NCI-H226 (cell line): ENCODE results near the gene MATR3.

Experiments
- DNase-seq: peaks from one replicate; pipeline ENCODE4 v3.0.0-alpha.2; 2015

Gene MATR3

DNA sequence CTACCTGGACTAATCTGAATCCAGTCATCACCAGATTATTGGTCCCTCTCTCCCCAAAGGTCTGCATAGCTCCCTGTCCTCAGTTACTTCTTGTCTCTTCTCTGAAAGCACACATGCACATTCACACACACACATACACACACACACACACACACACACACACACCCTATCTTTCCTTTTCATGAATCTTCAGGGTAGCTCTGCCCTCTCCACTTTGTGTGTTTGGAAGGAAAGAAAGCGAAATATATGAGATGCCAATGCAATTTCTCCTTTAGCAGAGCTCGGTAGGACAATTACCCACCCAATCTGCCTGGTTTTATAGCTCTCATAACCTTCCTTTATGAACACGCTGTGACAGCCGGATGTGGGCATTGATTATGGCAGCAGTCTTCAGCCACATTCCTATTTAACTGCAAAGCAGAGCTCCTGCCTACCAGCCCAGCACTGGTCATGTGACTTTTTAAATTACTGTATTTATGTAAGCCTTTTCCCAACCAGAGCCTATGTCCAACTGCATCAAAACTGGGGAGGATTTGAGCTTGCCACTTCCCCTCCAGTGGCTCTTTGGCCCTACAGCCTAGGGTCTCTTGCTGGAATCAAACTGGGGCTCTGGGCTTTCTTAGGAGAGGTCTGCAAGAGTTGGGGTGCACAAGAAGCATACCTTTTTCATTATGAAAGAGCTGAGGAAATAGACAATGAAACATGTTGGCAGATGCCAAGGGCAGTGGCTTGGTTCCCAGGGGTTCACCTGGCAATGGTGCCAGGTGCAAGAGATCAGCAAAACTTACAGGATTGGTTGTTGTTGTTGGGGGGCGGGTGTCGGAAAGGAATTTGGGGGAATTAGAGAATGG lies 20.8 kb upstream of the MATR3 start:
- no peak for DNase-seq

DNA sequence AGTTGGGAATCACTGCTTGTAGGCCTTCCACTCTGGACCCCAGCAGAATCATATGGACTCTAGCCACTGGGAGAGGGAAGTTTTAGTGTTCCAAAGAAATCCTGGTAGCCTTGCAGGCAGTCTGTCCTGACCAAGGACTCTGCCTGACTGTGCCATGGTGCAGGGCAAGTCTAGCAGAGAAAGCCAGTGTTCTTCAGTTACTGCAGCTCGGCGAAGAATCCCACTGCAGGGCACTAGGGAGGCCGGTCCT lies 20.3 kb upstream of the MATR3 start:
- DNase-seq = no peak

DNA sequence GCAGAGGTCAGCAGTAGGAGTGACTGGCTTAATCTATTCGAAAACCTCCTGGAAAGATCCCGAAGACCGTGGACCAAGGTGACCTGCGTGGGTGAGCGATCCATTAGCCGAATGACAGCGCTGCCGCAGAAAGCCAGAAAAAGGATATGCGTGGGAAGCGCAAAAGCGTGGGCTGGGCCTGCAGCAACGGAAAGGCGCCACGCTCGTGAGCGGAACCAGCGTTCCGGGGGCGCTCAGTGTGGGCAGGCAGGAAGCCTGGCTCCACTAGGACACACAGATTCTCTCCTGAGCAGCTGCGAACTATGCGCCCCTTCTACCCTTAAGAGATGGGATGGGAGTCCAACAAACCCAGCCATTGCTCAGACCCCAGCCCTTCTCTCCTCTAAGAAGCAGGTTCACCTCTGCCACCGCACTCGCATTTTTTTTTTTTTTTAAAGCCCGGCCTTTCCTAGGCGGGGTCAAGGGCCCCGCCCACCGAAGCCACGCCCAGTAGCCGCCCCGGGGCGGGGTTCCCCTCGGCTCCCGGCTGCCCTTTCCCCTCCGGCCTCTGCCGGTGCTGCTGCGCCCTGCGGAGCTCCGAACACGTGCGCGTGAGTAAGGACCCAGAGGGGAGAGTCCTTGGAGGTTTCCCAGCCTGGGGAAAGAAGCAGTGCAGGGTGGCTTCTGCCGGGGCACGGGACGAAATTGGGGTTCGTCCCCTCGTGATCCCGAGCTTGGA lies 19.8 kb upstream of the MATR3 start:
- peak; percentile 75 for DNase-seq

DNA sequence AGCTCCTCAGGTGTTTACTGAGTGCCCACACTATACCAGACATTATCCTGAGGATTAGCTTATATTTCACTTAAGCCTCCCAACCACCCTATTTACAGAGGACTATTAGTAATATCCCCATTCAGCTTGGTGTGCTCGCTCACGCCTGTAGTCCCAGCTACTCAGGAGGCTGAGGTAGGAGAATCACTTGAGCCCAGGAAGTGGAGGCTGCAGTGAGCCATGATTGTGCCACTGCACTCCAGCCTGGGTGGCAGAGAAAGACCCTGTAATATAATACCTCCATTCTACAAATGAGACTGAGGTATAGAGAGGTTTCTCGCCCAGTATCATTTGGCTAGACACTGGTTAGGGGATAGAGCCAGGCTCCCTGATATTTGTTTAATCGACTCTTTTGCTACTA lies 18.0 kb upstream of the MATR3 start:
- DNase-seq = no peak

DNA sequence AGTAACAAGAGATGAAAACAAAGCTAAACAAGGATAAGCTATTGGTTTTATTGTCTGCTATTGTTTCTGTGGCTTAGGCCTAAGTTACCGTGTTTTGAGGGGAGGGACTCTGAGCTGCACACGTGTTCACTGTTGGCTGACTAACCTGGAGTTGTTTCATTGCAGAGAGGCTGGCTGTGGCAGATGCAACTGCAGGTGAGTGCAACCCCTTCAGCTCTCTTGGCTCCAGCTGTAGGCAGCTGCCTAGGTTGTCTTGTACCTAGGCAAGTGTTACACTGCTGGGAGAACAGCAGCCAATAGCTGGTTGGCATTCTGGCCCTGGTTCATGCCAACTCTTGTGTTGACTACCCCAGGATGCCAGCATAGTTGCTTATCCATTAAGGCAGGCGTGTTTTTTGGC lies 17.6 kb upstream of the MATR3 start:
- no peak for DNase-seq

DNA sequence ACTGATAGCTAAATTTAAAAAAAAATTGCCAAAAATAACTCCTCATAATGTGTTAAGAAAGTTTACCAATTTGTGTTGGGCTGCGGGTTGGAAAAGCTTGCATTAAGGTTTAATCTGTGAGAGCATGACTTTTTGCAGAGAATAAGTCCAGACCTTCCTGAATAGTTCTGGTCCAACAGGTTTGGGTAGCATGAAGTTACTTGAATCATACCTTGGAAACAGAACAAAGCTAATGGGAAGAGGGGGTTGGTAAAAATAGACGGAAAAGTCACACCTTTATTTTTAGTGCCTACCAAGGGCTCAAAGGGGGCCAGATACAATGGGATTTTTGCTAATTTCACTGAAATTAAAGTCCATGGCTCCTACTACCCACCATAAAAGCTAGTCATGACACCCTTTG lies 17.1 kb upstream of the MATR3 start:
- no peak for DNase-seq

DNA sequence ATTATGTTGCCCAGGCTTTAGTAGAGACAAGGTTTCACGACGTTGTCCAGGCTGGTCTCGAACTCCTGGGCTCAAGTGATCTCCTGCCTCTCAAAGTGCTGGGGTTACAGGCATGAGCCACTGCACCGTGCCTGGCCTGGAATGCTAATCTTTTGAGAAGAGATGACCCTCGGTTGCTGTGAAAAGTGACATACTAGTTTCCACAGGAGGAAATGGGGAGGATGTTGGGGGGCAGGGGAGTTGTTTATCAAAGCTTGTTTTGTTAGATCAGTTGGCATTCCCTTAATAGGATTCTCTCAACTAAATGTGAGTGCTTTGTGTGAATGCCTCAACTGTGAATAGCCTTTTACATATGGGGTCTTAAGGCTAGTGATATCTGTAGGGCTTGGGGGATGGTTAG lies 16.4 kb upstream of the MATR3 start:
- DNase-seq = no peak

DNA sequence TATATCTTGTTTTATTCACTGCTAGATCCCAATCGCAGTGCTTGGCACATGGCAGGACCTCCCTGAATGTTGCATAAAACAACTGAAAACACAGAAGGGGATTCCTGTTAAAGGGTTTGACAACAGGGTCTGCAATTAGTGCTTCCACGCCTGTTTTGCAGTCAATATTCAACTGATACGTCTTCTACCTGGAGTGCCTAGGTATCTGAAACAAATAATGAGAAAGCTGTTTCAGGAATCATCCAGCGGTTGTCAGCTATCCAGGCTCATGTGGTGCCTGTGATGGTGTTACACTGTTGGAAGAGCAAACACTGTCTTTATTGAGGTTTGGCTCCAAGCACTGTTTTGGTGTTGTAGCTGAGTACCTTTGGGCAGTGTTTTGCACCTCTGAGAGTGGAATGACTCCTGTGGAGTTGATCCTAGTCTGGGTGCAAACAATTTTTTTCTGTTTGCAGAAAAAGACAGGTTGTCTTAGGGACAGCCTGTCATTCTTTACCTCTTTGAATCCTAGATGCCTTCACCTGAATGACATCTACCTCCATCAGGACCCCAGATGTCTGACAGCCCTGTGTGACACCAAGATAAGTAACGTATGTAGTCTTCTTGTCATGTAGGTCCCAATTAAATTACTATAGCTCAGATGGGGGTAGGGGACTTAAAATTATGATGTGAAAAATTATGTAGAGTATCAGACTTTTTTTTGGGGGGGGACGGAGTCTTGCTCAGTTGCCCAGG lies 14.8 kb upstream of the MATR3 start:
- no peak for DNase-seq

DNA sequence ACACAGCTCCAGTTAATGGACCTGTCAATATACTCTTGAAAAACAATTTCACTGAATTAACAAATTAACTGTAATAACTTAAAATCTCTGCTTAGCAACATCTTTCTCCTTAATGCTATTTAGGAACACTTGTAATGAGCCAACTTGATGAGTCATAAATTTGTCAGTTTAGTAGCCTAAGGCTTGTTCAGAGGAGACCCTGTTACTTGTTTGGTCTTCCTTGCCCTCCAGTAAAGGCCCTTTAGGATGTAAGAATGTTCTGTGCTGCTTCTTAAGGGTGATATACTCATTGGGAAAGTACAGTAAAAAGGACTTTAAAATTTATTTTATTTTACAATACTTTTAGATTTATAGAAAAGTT lies 11.4 kb upstream of the MATR3 start:
- DNase-seq = no peak

DNA sequence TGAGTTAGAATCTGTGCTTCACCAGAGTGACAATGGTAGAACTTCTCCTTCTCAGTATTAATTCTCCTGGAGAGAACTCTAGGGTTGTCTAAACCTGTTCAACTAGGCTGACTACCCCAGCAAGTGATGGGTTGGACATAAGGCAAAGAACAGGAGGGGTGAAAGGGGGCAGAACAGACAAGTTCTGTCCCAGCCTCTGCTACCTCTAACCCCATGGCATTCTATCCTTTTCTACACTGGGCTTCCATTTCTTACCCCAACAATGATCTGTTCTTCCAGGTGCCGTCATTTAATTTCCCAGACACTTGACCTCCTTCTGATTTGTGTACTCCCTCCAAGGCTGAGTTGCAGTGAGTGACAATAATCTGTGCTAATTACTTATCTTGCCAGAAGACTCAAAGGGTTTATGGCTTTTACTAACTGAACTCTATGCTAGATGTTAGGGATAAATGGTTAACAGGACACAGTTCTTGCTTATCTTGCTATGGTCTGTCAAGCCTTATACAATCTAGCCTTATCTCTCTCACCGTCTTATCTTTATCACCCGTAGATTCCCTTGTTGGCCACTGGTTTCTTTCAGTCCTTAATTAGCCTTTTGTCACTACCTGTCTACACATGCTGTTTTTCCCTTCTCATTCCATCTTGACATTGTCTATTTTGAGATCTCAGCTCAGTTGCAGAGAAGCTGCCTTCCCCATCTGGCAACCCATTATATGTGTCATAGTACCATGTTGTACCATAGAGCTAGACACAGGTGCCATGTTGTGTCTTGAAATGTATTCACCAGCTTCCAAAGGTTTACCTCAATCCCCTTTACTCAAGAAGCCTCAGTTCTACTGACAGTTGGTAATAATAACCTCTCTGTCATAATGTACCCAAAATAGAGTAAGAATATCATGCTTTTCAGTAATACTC lies 10.0 kb upstream of the MATR3 start:
- DNase-seq = no peak

DNA sequence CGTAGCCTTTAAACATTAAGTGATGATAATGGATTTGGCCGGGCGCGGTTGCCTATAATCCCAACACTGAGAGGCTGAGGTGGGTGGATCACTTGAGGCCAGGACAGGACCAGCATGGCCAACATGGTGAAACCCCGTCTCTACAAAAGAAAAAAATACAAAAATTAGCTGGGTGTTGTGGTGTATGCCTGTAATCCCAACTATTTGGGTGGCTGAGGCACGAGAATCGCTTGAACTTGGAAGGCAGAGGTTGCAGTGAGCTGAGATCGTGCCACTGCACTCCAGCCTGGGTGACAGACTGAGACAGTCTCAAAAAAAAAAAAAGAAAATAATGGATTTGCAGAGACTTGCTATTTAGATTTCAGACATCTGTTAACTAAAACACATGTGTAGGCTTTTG lies 9.2 kb upstream of the MATR3 start:
- DNase-seq = no peak

DNA sequence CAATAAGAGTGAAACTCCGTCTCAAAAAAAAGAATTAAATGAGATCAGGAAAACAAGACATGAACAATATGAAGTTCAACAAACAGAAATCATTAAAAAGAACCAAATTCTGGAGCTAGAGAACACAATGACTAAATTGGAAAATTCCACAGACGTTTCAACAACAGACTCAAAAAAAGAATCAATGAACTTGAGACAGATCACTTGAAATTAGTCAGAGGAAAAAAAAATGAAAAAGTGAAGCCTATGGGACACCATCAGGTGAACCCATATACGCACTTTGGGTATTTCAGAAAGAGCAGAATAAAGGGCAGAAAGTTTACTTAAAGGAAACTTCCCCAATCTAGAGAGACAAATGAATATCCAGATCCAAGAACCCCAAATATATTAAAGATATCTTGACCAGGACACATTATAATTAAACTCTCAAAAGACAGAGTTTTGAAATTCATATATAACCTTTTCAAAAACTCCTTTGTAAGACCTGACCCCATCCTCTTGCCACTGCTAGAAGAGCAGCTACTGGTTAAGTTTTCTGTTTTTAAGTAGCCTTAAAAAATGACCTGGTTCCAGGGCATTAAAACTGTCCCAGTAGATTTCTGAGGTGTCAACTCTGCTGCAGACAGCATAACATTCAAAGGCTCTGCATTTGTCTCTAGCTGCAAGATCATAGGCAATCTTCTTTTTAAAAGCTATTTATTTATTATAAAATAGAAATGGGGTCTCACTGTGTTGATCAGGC lies 7.7 kb upstream of the MATR3 start:
- DNase-seq = no peak

DNA sequence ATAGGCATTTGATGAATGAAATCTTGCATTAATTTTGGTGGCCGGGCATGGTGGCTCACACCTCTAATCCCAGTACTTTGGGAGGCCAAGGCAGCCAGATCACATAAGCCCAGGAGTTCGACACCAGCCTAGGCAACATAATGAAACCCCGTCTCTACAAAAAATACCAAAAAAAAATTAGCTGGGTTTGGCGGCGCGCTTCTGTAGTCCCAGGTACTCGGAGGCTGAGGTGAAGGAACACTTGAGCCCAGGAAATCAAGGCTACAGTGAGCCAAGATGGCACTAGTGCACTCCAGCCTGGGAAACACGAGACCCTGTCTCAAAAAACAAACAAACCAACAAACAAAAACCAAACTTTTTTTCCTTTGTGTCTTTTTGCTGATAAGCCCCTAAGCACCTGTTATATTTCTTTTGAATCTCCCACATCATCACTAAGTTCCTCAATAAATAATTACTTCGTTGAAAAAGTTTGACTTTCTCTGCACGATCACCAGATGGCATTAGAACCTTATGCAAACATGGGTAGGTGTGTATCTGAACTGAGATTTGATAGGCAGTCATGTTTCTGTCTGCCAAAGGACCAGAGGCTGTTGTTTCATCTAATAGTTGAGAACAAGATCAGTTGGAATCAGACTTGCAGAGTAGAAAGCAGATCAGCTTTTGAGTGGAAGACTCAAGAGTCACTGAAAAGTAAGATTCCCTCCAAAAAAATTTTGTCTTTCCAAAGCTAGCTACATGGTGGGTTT lies 5.5 kb upstream of the MATR3 start:
- DNase-seq = no peak

DNA sequence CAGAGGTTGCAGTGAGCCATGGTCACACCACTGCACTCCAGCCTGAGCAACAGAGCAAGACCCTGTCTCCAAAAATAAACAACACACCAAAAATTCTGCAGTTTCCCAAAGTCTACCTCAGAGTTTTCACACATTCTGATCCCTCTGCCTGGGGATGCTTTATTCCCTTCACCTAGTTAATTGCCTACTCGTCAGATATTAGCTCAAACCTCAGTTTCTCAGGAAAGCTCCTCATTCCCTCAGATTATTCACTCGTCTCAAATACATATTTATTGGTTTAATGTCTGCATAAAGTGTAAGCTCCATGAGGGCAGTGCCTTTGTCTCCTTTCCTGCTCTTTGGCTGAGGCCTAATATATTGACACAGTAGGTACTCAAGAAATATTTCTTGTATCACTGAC lies 2.5 kb upstream of the MATR3 start:
- DNase-seq = no peak

DNA sequence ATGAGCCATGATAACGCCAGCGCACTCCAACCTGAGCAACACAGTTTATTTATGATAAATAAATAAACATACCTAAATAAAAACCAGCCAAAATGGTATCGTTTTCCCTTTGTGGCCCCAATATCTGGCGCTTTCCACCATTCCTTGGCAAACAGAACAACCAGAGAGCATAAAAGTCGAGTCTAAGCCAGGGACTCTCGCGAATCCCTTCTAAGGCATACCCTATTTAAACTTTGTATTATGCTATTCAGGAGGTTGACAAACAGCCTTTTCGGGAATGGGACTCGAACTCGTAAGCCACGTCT lies 386 bp upstream of the MATR3 start:
- DNase-seq = no peak

DNA sequence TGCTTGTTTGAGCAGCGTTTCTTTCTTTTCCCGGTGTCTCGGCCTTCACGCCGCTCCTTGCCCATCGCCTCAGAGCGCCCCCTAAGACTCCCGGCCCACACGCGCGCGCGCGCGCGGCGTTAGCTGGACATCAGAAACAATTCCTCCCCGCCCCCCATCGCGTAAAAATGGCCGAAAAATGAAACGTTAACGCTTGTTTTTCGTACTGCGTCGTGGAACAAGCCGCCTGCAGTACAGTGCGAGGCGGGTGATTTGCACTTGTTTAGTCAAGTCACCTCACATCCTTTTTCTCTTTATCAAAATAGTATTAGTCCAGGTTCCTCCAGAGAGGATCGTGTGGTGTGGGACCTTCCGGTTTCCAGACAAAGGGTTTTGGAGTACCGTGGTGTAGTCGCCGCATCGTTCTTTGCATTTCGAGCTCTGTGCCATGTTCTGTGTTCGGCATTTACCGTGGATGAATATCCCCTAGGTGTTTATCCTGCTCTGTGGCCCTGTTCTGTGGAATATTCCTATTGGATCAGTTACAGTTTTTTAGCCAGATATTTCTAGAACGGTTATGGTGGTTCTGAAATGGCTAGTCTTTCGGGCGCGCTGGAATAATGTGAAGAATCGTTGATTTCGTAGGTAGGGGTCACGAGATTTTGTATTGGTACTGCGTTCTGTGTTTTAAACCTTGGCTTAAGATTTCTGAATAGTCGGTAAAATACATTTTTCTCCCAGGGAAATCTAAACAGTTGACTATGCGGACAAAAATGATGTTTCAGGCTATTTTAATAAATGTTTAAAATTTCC lies 1.0 kb downstream of the MATR3 start:
- peak; percentile 80 for DNase-seq

DNA sequence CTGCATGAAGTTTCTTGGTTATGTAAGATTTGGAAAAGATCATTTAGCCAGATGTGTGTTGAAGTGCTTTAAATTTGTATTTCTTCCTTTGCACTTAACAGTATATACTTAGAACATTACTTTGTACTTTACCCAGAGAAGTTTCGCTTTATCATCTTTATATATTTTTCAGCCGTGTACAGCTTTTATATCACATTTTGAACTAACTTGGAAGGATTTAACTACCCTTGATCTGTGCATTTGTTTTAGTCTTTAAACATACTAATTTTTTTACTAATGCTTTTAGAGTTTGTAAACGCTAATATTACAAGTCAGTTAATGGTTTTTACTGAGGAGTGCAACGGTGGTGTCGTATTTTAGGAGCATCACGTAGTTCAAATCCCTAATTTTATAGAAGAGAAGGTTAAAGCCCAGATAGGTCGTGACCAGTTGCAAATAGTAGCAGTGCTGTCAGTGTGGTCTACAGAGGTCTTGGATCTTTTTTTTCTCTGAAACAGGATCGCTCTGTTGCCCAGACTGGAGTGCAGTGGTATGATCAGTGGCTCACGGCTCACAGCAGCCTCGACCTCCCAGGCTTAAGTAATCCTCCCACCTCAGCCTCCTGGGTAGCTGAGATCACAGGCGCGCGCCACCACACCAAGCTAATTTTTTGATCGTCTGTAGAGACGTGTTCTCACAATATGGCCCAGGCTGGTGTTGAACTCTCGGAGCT lies 2.0 kb downstream of the MATR3 start:
- DNase-seq = no peak

DNA sequence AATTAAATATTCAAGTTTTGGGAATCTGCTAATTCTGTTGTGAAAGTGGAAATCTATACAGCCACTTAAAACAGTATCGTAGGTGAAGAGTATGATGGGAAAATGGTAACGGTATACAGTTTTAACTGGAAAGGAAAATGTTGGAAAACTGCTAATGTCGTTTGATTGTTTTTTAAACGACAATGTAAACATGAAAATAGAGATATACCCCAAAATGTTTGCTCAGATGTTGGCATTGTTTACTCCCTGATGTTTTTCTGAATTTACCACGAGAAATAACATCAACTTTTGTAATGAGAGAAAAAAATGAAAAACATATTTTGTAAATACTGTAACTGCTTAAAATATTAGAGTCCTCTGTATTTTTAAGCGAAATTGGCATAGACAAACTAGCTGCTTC lies 2.7 kb downstream of the MATR3 start:
- DNase-seq = no peak

DNA sequence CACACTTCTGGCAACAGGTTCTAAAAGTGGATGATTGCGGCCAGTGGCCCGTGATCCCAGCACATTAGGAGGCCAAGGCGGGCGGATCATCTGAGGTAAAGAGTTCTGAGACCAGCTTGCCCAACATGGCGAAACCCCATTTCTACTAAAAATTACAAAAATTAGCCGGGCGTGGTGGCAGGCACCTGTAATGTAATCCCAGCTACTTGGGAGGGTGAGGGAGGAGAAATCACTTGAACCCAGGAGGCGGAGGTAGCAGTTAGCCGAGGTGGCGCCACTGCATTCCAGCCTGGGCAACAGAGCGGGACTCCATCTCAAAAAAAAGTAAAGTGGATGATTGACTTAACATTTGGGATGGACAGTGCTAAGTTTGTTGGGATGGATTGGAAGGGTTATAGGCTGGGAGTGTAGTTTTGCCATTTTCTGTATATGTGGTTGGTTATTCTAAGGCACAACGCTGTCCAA lies 3.4 kb downstream of the MATR3 start:
- DNase-seq = no peak

DNA sequence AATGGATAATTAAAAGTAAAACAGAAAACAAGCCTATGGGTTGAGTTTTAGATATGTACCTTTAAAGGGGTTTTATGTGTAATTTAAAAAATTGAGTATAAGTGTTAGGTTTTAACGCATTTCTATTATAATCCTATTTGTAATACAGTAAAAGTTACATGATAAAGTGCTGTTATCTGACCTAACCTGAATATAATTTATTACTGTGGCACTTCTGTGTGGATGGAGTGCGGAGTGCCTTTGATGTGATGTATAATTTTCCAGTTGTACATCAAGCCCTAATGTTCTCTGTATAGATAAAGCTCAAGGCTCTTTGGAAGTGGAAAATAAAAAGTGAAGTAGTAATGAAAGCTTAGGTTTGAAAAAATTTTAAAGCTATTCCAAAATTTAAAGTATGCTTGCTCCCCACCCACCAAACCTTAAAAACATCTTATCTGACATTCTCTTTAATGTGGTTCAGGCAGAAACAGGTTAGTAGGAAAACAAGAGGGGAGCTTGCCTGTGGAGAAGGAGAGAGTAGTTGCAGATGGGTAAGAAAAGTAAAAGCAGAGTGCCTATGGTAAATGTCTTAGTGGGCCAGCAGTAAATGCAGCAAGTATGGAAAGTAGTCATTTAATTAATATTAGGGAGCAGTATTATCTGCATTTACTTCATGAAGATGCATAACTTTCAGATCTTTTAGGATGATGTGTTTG lies 4.0 kb downstream of the MATR3 start:
- DNase-seq = no peak
